OCI-LY3 (cell line): Measurements from ENCODE around the gene HPS4.

Experiments used
- H2AFZ ChIP-seq: fragments of 200-600, 300-600 bp; shearing (Covaris generic); 2 replicates; pipeline ENCODE4 v1.6.0; 2014; ENCODE audit warnings: antibody characterized with exemption, low read depth, low read length
- H3K27ac ChIP-seq: fragments of 200-600, 300-600 bp; sonication (generic); 2 replicates; pipeline ENCODE4 v1.5.1; 2014; ENCODE audit warnings: mild to moderate bottlenecking, low read length, moderate library complexity, mixed read lengths
- H3K27me3 ChIP-seq: fragments of 200-600, 300-600 bp; sonication (generic); 2 replicates; pipeline ENCODE4 v1.6.1; 2014; ENCODE audit warnings: low read depth, low read length, mixed read lengths
- H3K36me3 ChIP-seq: fragments of 200-600, 300-600 bp; sonication (generic); replicated peaks from 2 replicates; pipeline ENCODE3; 2014; ENCODE audit warnings: low read depth, low read length, mixed read lengths
- H3K4me1 ChIP-seq: fragments of 300-600, 200-600 bp; sonication (generic); 2 replicates; pipeline ENCODE4 v1.6.1; 2014; ENCODE audit warnings: low read length, mixed read lengths
- H3K4me2 ChIP-seq: fragments of 200-600, 300-600 bp; sonication (generic); 2 replicates; pipeline ENCODE4 v1.6.1; 2014; ENCODE audit warnings: low read length, mixed read lengths
- H3K4me3 ChIP-seq: fragments of 300-600, 200-600 bp; sonication (generic); 2 replicates; pipeline ENCODE4 v1.5.1; 2014; ENCODE audit warnings: antibody characterized with exemption, mild to moderate bottlenecking, low read length, moderate library complexity
- H3K79me2 ChIP-seq: fragments of 300-600, 200-600 bp; shearing (Covaris generic); 2 replicates; pipeline ENCODE4 v1.6.1; 2014; ENCODE audit warnings: mild to moderate bottlenecking, low read length, mixed read lengths
- H3K9ac ChIP-seq: fragments of 300-600, 200-600 bp; shearing (Covaris generic); 2 replicates; pipeline ENCODE4 v1.6.0; 2014; ENCODE audit warnings: mild to moderate bottlenecking, low read length, moderate library complexity
- H3K9me3 ChIP-seq: fragments of 200-600, 300-600 bp; shearing (Covaris generic); 2 replicates; pipeline ENCODE4 v1.6.1; 2014; ENCODE audit warnings: low read length, mixed read lengths; ENCODE audit not compliant: insufficient read depth
- H4K20me1 ChIP-seq: fragments of 200-600, 300-600 bp; sonication (generic); 2 replicates; pipeline ENCODE4 v1.6.1; 2016; ENCODE audit warnings: low read length, mixed read lengths; ENCODE audit not compliant: insufficient read depth
- CTCF ChIP-seq: fragments of 200-600, 300-600 bp; sonication (generic); IDR thresholded peaks from 2 replicates; pipeline ENCODE4 v1.5.1; 2014; ENCODE audit warnings: antibody characterized with exemption, low read length, low read depth
- EZH2phosphoT487 ChIP-seq: fragments of 200-600 bp; shearing (Covaris generic); IDR thresholded peaks from 2 replicates; pipeline ENCODE4 v1.6.1; 2018; ENCODE audit warnings: antibody characterized with exemption, mixed run types, low read depth

Gene HPS4

GRCh38 chr22:26463101-26463661 lies 20.4 kb downstream of the HPS4 start:
- H4K20me1 ChIP-seq, result peaks cover 8% of the 10 kb centered on the region; the same call in 1 of the 2 replicates
- H3K27ac ChIP-seq, result no peak overlapping the region
- no peaks in the 10 kb centered on the region for H3K27me3 ChIP-seq
- no peak overlapping the region for H3K4me3 ChIP-seq
- H3K9me3 ChIP-seq, result no peaks in the 10 kb centered on the region
- no peaks in the 10 kb centered on the region for H3K79me2 ChIP-seq
- TF ChIP-seq EZH2phosphoT487, result no peak
- TF ChIP-seq CTCF, result no peak
- peaks cover 49% of the 10 kb centered on the region for H3K36me3 ChIP-seq
- H3K4me1 ChIP-seq, result peaks cover 9% of the 10 kb centered on the region
- H3K9ac ChIP-seq, result no peak overlapping the region
- no peak overlapping the region for H2AFZ ChIP-seq
- no peak overlapping the region for H3K4me2 ChIP-seq

GRCh38 chr22:26462641-26463040 lies 20.9 kb downstream of the HPS4 start:
- Histone ChIP-seq H3K9ac (no peak overlapping the region), H3K79me2 (no peaks in the 10 kb centered on the region), H2AFZ (no peak overlapping the region), H3K27ac (no peak overlapping the region), H3K36me3 (peaks cover 47% of the 10 kb centered on the region), H4K20me1 (peaks cover 8% of the 10 kb centered on the region; the same call in 1 of the 2 replicates), H3K4me3 (no peak overlapping the region), H3K9me3 (no peaks in the 10 kb centered on the region), H3K4me1 (peaks cover 9% of the 10 kb centered on the region), H3K27me3 (no peaks in the 10 kb centered on the region), H3K4me2 (no peak overlapping the region)
- TF ChIP-seq CTCF (no peak), EZH2phosphoT487 (no peak)

- H2AFZ ChIP-seq, result no peak overlapping the region
- H3K9me3 ChIP-seq, result no peaks in the 10 kb centered on the region
- no peak overlapping the region for H3K4me3 ChIP-seq
- no peaks in the 10 kb centered on the region for H3K79me2 ChIP-seq
- no peak overlapping the region for H3K9ac ChIP-seq
- H3K4me2 ChIP-seq, result no peak overlapping the region
- TF ChIP-seq EZH2phosphoT487, result no peak
- TF ChIP-seq CTCF, result no peak
- peaks cover 50% of the 10 kb centered on the region for H3K36me3 ChIP-seq
- peaks cover 8% of the 10 kb centered on the region; the same call in 1 of the 2 replicates for H4K20me1 ChIP-seq
- no peak overlapping the region for H3K27ac ChIP-seq
- H3K4me1 ChIP-seq, result peaks cover 6% of the 10 kb centered on the region
- no peaks in the 10 kb centered on the region for H3K27me3 ChIP-seq
Measured at GRCh38 chr22:26462051-26462450, 21.5 kb downstream of the HPS4 start.

GRCh38 chr22:26461188-26461810 lies 22.3 kb downstream of the HPS4 start:
- no peaks in the 10 kb centered on the region for H3K79me2 ChIP-seq
- H3K4me2 ChIP-seq, result no peak overlapping the region
- H3K36me3 ChIP-seq, result peaks cover 50% of the 10 kb centered on the region
- no peaks in the 10 kb centered on the region for H3K9me3 ChIP-seq
- peaks cover 8% of the 10 kb centered on the region; the same call in 1 of the 2 replicates for H4K20me1 ChIP-seq
- TF ChIP-seq CTCF (peak; percentile 98), EZH2phosphoT487 (no peak)
- H3K9ac ChIP-seq, result no peak overlapping the region
- H3K27ac ChIP-seq, result no peak overlapping the region
- H3K27me3 ChIP-seq, result no peaks in the 10 kb centered on the region
- no peaks in the 10 kb centered on the region; the same call in 1 of the 2 replicates for H3K4me1 ChIP-seq
- no peak overlapping the region for H3K4me3 ChIP-seq
- H2AFZ ChIP-seq, result no peak overlapping the region
